ENCODE results near the gene MOV10L1.

DNA sequence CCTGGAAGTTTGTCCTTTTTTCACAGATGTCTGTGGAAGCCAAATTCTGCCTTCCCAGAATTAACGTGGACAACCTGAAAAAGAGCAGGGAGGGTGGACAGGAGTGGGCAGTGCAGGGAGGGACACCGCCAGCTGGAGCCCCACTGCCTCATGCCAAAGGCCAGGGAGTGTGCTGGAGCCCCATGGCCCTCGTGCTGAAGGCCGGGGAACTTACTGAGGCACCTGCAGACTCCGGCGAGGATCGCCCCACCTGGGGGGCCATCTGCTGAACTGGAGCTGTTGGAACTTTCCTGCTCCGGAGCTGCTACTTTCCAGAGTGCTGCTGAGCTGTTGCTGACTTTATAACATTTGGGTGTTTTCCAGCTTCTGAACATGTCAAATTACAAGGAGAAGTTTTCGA is 35.2 kb downstream of the MOV10L1 start:
- TF ChIP-seq, protein P1, sequence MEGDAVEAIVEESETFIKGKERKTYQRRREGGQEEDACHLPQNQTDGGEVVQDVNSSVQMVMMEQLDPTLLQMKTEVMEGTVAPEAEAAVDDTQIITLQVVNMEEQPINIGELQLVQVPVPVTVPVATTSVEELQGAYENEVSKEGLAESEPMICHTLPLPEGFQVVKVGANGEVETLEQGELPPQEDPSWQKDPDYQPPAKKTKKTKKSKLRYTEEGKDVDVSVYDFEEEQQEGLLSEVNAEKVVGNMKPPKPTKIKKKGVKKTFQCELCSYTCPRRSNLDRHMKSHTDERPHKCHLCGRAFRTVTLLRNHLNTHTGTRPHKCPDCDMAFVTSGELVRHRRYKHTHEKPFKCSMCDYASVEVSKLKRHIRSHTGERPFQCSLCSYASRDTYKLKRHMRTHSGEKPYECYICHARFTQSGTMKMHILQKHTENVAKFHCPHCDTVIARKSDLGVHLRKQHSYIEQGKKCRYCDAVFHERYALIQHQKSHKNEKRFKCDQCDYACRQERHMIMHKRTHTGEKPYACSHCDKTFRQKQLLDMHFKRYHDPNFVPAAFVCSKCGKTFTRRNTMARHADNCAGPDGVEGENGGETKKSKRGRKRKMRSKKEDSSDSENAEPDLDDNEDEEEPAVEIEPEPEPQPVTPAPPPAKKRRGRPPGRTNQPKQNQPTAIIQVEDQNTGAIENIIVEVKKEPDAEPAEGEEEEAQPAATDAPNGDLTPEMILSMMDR (conservative IDR thresholded peaks at IDR 0.05 in 1 of 2, IDR thresholded peaks at IDR 0.05 in 1 of 2; ENCODE audit: low read depth in 1 of 2, low read length in 2 of 2), result no peak
- no peak for TF ChIP-seq EZH2 (IDR thresholded peaks at IDR 0.05; ENCODE audit: low read length, missing control alignments)

All from fibroblast of lung (primary cell).